ENCODE data around the gene GSTO2.
A peak's percentile ranks its signal among the peaks of the same experiment; 100 is the strongest.

GSTO2 gene

DNA sequence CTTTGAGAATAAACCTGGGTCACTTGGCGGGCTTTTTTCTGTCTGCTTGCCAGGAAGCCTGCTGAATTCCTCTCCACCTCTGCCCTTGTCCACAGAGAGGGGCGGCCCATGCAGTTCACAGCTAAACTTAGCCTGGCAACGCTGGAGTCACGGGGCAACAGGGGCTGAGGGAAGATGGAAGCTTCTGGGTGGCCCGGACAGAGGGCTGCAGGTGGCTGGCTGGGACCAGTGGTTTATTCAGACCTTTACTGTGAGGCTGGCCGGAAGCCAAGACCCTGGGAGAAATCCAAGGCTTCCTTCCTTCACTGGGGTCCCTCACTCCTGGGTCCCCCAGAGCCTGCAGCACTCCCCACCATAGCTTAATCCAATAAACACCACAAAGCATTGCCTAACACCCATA is 52.2 kb downstream of the GSTO2 start:
- Histone ChIP-seq H3K27ac (ENCODE audit: low read depth, low read length, severe bottlenecking) (no peak overlapping the region), H3K9me3 (ENCODE audit: control insufficient read depth, low read length) (no peaks in the 10 kb centered on the region), H3K4me1 (ENCODE audit: control insufficient read depth, insufficient read depth, low read length, poor library complexity, severe bottlenecking) (peaks cover 43% of the 10 kb centered on the region), H3K4me3 (ENCODE audit: extremely low read depth, insufficient read depth, low read length, poor library complexity, severe bottlenecking) (no peak overlapping the region), H3K36me3 (ENCODE audit: control insufficient read depth, insufficient read depth, low read length) (peaks cover 71% of the 10 kb centered on the region)
- WGBS, 2 experiments (ENCODE audit: insufficient coverage in 2 of 2): 91 to 95% methylated on average over 5 to 6 of the region's 6 CpGs

DNA sequence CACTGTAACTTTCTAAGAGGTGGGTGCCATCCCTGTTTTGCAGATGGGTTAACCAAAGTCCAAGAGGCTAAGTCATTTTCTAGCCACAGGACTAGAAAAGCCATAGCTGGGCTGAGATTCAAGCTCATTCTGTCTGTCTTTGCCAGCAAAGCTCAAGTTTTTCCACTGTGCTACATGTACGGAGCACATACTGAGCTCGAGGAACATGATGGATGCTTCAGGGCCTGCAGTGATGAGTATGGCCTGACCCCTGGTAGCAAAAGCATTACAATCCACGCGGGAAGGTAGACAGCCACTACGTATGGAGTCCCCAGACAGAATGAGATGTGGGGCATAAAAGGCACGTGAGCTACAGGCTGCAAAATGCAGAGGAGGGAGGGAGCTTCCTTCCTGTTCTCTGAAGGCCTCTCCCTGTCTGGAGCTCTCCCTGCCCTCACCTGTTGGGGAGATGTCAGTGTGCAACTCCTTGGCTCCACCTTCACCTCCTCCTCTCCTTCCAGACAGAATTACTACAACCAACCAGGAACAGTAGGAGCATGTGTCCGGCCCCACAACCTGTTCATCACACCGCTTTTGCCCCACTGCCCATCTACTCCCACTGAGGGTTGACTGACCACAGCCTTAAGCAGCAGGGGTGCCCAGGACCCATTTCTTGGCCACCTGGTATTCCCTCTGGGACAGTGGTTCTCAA is 52.9 kb downstream of the GSTO2 start:
- Histone ChIP-seq H3K36me3 (ENCODE audit: control insufficient read depth, insufficient read depth, low read length) (peaks cover 67% of the 10 kb centered on the region), H3K9me3 (ENCODE audit: control insufficient read depth, low read length) (no peaks in the 10 kb centered on the region), H3K27ac (ENCODE audit: low read depth, low read length, severe bottlenecking) (no peak overlapping the region), H3K4me3 (ENCODE audit: extremely low read depth, insufficient read depth, low read length, poor library complexity, severe bottlenecking) (no peak overlapping the region), H3K4me1 (ENCODE audit: control insufficient read depth, insufficient read depth, low read length, poor library complexity, severe bottlenecking) (peaks cover 50% of the 10 kb centered on the region)
- WGBS, 2 experiments (ENCODE audit: insufficient coverage in 2 of 2): 94 to 95% methylated on average over 8 of the region's 8 CpGs

DNA sequence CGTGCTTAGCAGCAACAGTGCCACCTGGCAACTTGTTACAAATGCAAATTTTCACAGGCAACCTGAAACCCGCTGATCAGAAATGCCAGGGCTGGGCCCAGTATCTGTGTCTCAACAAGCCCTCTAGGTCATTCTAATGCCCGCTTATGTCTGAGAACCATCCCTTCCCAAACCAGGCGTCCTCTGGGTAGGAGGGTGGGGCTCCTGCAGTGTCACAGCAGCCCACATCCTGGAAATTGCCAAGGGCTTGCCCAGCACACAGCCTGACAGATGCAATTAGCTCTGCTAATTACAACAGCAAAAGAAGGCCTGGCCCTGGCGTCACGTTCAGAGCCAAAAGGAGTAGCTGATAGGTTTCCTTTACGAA is 53.4 kb downstream of the GSTO2 start:
- WGBS, 2 experiments (ENCODE audit: insufficient coverage in 2 of 2): 72 to 77% methylated on average over 5 to 6 of the region's 7 CpGs
- H3K9me3 ChIP-seq (ENCODE audit: control insufficient read depth, low read length): no peaks in the 10 kb centered on the region
- H3K27ac ChIP-seq (ENCODE audit: low read depth, low read length, severe bottlenecking): no peak overlapping the region
- no peak overlapping the region for H3K4me3 ChIP-seq (ENCODE audit: extremely low read depth, insufficient read depth, low read length, poor library complexity, severe bottlenecking)
- peaks cover 65% of the 10 kb centered on the region for H3K36me3 ChIP-seq (ENCODE audit: control insufficient read depth, insufficient read depth, low read length)
- H3K4me1 ChIP-seq (ENCODE audit: control insufficient read depth, insufficient read depth, low read length, poor library complexity, severe bottlenecking): peaks cover 55% of the 10 kb centered on the region

DNA sequence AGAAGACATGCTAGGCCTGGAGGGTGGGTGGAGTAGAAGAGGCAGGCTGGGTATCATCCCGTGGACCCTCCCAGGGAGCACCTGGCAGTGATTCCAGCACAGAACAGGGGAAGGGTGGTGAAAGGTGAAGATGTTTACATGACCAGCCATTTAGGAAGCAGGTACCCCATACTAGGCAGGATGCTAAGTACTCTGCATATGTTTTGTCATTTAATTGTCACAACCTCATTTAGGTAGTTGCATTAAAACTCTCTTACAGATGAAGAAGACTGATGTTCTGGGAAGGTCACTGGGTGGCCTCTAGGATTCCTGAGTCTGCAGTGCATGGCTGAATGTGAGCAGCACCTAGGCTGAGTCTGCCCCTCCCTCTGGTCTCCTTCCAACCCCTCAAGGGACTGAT is 54.1 kb downstream of the GSTO2 start:
- Histone ChIP-seq H3K27ac (ENCODE audit: low read depth, low read length, severe bottlenecking) (no peak overlapping the region), H3K4me3 (ENCODE audit: extremely low read depth, insufficient read depth, low read length, poor library complexity, severe bottlenecking) (no peak overlapping the region), H3K9me3 (ENCODE audit: control insufficient read depth, low read length) (no peaks in the 10 kb centered on the region), H3K36me3 (ENCODE audit: control insufficient read depth, insufficient read depth, low read length) (peaks cover 61% of the 10 kb centered on the region), H3K4me1 (ENCODE audit: control insufficient read depth, insufficient read depth, low read length, poor library complexity, severe bottlenecking) (peaks cover 58% of the 10 kb centered on the region)
- WGBS, 2 experiments (ENCODE audit: insufficient coverage in 2 of 2): 71 to 88% methylated on average over 1 of the region's 1 CpG

DNA sequence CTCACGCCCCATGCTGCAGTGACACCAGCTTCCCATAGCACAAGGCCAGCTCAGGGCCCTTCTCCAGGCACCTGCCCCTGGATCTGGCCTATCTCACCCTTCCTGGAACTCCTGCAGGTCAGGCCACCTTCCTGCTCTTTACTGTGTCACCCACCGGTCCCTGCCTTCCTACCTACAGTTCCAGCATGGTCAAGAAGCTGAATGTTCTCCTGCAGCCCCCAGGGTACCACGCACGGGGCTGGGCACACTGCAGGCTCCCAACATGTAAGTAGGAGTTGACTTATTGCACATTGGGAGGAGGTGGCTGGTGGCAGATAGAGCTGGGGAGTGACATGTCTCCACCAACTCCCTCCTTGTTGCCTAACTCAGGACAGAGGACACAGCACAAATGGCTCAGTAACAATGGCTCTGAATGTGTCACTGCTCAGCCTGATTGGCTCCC is 54.8 kb downstream of the GSTO2 start:
- WGBS, 2 experiments (ENCODE audit: insufficient coverage in 2 of 2): 97 to 100% methylated on average over 1 to 4 of the region's 4 CpGs
- no peaks in the 10 kb centered on the region for H3K9me3 ChIP-seq (ENCODE audit: control insufficient read depth, low read length)
- H3K27ac ChIP-seq (ENCODE audit: low read depth, low read length, severe bottlenecking): no peak overlapping the region
- H3K4me3 ChIP-seq (ENCODE audit: extremely low read depth, insufficient read depth, low read length, poor library complexity, severe bottlenecking): no peak overlapping the region
- H3K4me1 ChIP-seq (ENCODE audit: control insufficient read depth, insufficient read depth, low read length, poor library complexity, severe bottlenecking): peaks cover 65% of the 10 kb centered on the region
- peaks cover 56% of the 10 kb centered on the region for H3K36me3 ChIP-seq (ENCODE audit: control insufficient read depth, insufficient read depth, low read length)

DNA sequence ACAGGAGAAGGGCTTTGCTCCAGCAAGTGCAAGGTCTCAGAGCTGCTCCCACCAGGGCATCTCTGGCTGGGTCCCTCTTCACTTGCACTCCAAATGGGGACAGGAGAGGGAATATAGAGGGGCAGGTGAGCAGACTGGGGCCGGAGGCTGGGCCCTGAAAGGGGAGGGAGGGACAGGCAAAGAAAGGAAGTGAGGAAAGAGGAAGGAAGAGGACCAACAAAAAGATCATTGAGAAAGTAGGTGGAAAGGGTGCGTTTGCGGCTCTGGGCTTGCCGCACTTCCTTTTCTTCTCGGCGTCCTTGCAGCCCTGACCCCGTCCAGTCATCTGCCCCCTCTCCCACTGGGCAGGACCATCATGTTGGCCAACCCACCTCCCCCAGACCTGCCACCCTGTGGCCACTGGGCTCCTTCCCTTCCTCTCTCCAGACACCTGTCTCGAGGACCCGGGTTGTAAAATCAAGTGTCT is 55.3 kb downstream of the GSTO2 start:
- peaks cover 67% of the 10 kb centered on the region for H3K4me1 ChIP-seq (ENCODE audit: control insufficient read depth, insufficient read depth, low read length, poor library complexity, severe bottlenecking)
- 90 to 97% methylated on average over 6 to 7 of the region's 9 CpGs for WGBS, 2 experiments (ENCODE audit: insufficient coverage in 2 of 2)
- no peak overlapping the region for H3K27ac ChIP-seq (ENCODE audit: low read depth, low read length, severe bottlenecking)

DNA sequence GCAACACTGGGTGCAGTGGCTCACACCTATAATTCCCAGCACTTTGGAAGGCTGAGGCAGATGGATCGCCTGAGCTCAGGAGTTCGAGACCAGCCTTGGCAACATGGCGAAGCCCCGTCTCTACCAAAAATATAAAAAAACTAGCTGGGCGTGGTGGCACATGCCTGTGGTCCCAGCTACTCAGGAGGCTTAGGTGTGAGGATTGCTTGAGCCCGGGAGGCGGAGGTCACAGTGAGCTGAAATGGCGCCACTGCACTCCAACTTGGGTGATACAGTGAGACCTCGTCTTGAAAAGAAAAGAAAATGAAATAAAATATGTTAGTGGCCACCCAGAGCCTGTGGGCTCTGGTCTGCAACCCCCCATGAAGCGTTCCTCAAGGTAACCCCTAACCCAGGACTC is 55.9 kb downstream of the GSTO2 start:
- H3K36me3 ChIP-seq (ENCODE audit: control insufficient read depth, insufficient read depth, low read length): peaks cover 51% of the 10 kb centered on the region
- H3K27ac ChIP-seq (ENCODE audit: low read depth, low read length, severe bottlenecking): no peak overlapping the region
- H3K4me3 ChIP-seq (ENCODE audit: extremely low read depth, insufficient read depth, low read length, poor library complexity, severe bottlenecking): no peak overlapping the region
- H3K9me3 ChIP-seq (ENCODE audit: control insufficient read depth, low read length): no peaks in the 10 kb centered on the region
- peaks cover 67% of the 10 kb centered on the region for H3K4me1 ChIP-seq (ENCODE audit: control insufficient read depth, insufficient read depth, low read length, poor library complexity, severe bottlenecking)
- WGBS, 2 experiments (ENCODE audit: insufficient coverage in 2 of 2): 92 to 97% methylated on average over 7 of the region's 10 CpGs

More for the DNA sequence above, 55.3 kb downstream of the GSTO2 start:
- Histone ChIP-seq H3K36me3 (ENCODE audit: control insufficient read depth, insufficient read depth, low read length) (peaks cover 52% of the 10 kb centered on the region), H3K4me3 (ENCODE audit: extremely low read depth, insufficient read depth, low read length, poor library complexity, severe bottlenecking) (no peak overlapping the region), H3K9me3 (ENCODE audit: control insufficient read depth, low read length) (no peaks in the 10 kb centered on the region)

DNA sequence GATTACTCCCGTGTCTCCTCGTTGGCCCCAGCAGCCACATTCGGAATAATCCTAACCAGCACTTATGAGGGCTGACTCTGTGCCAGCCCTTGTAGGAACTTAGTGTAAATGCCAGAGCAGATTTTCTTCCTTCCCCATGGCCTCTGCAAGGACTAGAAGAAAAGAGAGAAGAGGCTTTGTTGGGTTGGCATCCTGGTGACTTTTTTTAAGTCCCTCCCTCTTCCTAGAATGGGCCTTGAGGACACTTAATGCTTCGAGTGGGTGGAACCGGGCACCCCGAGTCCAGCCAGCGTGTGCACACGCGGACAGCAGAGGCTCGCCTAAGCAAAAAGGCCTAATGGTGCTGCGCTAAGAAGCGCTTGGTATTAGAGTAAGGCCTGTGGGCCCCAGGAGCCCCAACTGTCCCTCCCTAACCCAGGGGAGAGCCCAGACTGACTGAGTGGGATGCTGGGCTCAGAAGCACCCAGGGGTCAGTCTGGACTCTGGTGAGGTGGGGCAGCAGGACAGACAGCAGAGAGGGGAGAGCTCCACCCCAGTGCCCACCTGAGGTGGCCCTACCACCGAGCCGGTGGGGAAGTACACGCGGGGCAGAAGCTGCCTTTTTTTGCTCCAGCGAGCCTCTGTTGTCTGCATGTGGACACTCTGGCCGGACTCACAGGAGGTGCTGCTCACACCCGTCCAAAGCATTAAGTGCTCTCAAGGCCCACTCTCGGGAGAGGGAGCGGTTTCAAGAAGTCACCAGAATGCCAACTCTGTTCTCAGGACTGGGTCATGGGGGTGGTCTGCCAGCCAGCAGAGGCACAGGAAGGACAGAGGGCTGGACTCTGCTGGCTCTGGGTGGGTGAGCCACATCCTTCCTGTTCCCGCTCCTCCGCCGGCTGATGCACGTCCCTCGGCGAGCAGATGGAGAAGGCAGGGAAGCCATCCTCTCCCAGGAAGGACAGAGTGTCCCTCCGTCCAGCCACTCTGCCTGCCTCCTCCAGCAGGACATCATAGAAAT is 56.8 kb downstream of the GSTO2 start:
- H3K27ac ChIP-seq (ENCODE audit: low read depth, low read length, severe bottlenecking): peak overlapping the region; percentile 5
- no peak overlapping the region for H3K4me3 ChIP-seq (ENCODE audit: extremely low read depth, insufficient read depth, low read length, poor library complexity, severe bottlenecking)
- H3K36me3 ChIP-seq (ENCODE audit: control insufficient read depth, insufficient read depth, low read length): peaks cover 48% of the 10 kb centered on the region
- peaks cover 69% of the 10 kb centered on the region for H3K4me1 ChIP-seq (ENCODE audit: control insufficient read depth, insufficient read depth, low read length, poor library complexity, severe bottlenecking)
- WGBS, 2 experiments (ENCODE audit: insufficient coverage in 2 of 2): 95% methylated on average over 23 to 28 of the region's 28 CpGs
- no peaks in the 10 kb centered on the region for H3K9me3 ChIP-seq (ENCODE audit: control insufficient read depth, low read length)

DNA sequence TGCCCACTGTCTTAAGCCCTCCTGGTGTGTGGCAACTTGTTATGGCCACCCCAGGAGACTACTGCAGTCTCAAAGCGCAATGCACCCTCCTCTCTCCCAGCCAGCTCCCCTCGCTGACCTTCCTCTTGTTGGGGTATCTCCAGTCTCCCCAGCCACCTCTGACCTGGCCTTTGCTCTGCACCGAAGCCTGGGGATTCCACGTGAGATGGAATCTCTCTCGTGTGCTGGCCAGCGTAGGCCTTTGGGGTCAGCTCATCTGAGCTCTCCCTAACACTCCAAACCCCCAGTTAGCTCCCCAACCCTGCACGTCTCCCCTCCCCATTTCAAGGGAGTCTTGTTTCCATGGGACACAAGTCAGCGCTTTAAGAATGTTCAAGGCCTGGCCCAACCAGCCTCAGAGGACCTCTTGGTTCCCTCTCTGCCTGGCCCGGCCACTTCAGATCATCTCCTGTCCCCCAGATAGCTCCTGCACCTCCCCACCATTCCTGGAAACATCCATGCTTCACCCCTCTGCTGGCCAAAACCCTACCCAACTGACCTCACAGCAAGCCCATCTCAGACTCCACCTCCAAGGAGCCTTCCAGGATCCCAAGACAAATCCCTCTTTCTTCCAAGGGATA is 58.1 kb downstream of the GSTO2 start:
- Histone ChIP-seq H3K27ac (ENCODE audit: low read depth, low read length, severe bottlenecking) (peak overlapping the region; percentile 96), H3K4me3 (ENCODE audit: extremely low read depth, insufficient read depth, low read length, poor library complexity, severe bottlenecking) (no peak overlapping the region), H3K4me1 (ENCODE audit: control insufficient read depth, insufficient read depth, low read length, poor library complexity, severe bottlenecking) (peaks cover 72% of the 10 kb centered on the region), H3K36me3 (ENCODE audit: control insufficient read depth, insufficient read depth, low read length) (peaks cover 34% of the 10 kb centered on the region), H3K9me3 (ENCODE audit: control insufficient read depth, low read length) (no peaks in the 10 kb centered on the region)
- WGBS, 2 experiments (ENCODE audit: insufficient coverage in 2 of 2): 93 to 95% methylated on average over 6 to 9 of the region's 9 CpGs

DNA sequence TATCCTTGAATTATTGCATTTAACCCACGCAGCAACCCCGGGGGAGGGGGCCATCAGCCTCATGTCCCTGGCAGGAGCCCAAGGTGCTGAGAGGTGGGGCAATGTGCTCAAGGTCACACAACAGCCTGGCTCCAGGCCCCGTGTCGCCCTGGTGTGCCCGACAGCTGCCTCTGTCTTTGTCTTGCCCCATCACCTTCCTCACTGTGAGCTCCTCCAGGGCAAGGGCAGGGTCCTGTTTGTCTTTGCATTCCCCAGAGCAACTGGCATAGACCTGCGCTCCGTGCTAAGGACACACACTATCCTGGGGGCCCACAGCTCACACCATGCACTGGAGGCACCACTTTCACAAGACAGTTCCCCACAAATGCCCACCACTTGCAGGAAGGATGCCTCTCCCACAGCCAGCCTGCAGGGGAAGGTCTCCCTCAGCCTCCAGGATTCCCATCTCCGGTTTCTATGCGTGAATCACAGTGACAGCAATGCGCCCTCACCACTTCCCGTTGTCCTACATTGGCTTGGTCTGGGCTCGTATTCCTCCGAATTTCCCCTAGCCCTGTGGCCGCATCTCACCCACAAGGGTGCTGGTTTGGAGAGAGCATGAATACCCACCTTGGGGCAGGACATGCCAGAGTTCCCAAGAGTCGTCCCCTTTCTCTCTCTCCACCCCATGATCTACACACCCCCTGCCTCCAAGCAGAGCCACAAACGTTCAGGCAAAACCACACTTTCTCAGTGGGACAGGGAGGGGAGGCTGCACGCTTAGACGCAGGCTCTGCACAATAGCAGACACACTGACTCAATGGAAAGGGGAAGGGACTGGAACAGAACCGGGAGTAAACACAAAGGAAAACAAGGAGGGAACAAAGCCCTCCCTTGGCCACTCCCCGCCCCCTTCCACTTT is 59.0 kb downstream of the GSTO2 start:
- peaks cover 31% of the 10 kb centered on the region for H3K36me3 ChIP-seq (ENCODE audit: control insufficient read depth, insufficient read depth, low read length)
- peaks cover 77% of the 10 kb centered on the region for H3K4me1 ChIP-seq (ENCODE audit: control insufficient read depth, insufficient read depth, low read length, poor library complexity, severe bottlenecking)
- 57 to 62% methylated on average over 12 to 15 of the region's 20 CpGs for WGBS, 2 experiments (ENCODE audit: insufficient coverage in 2 of 2)
- H3K9me3 ChIP-seq (ENCODE audit: control insufficient read depth, low read length): no peaks in the 10 kb centered on the region
- no peak overlapping the region for H3K4me3 ChIP-seq (ENCODE audit: extremely low read depth, insufficient read depth, low read length, poor library complexity, severe bottlenecking)
- H3K27ac ChIP-seq (ENCODE audit: low read depth, low read length, severe bottlenecking): peak overlapping the region; percentile 96

Measured in mesodermal cell (in vitro differentiated cells).